Type B pancreatic cell (in vitro differentiated cells): ENCODE results near the gene ACSF2. TPM values are rescaled to one million over a fixed set of nuclear protein-coding genes. Genes with fewer than 3 reads are reported as not detected.

Experiments used
- DNase-seq: peaks from one replicate; pipeline ENCODE4 v3.0.0; 2021; ENCODE audit warnings: mixed read lengths; ENCODE audit not compliant: unreplicated experiment; ENCODE audit errors: extremely low spot score
- H3K27ac Mint-ChIP-seq: 2 replicates; pipeline ENCODE4 v1.8.0; 2021; ENCODE audit warnings: mild to moderate bottlenecking, mixed read lengths
- H3K27me3 Mint-ChIP-seq: 2 replicates; pipeline ENCODE4 v1.8.0; 2021; ENCODE audit warnings: mixed read lengths
- H3K36me3 Mint-ChIP-seq: 2 replicates; pipeline ENCODE4 v1.8.0; 2021; ENCODE audit warnings: mixed read lengths
- H3K4me1 Mint-ChIP-seq: one replicate; pipeline ENCODE4 v1.8.0; 2021; ENCODE audit warnings: mixed read lengths; ENCODE audit not compliant: unreplicated experiment
- H3K4me3 Mint-ChIP-seq: 2 replicates; pipeline ENCODE4 v1.8.0; 2021; ENCODE audit warnings: mild to moderate bottlenecking, mixed read lengths
- H3K9me3 Mint-ChIP-seq: 2 replicates; pipeline ENCODE4 v1.8.0; 2021; ENCODE audit warnings: mixed read lengths
- total RNA-seq: library from RNA; stranded (reverse); gene quantifications from 2 replicates; pipeline ENCODE4 v1.2.1, GENCODE V29; 2021; ENCODE audit warnings: low replicate concordance
- TF ChIP-seq, protein P1 (sequence below): fragments of 200-600 bp; sonication (generic); conservative IDR thresholded peaks from 2 replicates; pipeline ENCODE4 v1.5.0; 2021; ENCODE audit warnings: antibody characterized with exemption, mild to moderate bottlenecking

Gene ACSF2
- total RNA-seq, 1 donor from 2014 or later, result 57.3 TPM

DNA sequence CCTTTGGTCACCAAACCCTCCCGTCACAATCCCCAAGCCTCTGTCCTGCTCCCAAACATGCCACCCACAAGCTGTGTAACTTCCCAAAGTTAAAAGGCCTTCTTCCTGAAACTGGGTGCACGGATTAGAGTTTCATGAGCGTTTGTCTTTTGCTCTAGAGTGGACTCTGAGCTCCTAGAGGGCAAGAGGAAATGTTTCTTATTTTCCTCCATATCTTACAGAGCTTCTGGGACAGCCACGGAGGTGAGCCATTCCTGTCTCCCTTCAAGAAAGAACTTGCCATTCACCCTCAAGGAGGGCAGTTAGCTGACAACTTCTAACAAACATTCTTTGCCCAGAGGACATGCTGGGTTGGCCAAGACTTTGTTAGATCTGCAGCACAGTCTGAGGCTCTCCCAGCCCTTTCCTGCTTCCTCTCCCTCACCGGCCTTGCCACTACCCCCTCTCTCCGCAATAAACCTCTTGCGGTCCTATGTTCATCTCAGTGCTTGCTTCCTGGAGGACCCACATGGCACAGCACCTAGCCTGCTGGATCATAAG, 79.6 kb downstream of the ACSF2 start:
- no peaks in the 10 kb centered on the region for H3K9me3 Mint-ChIP-seq
- no peaks in the 10 kb centered on the region for H3K36me3 Mint-ChIP-seq
- H3K27me3 Mint-ChIP-seq, result no peaks in the 10 kb centered on the region
- peak overlapping the region; percentile 71 for H3K27ac Mint-ChIP-seq
- H3K4me3 Mint-ChIP-seq, result peak overlapping the region; percentile 59
- peaks cover 47% of the 10 kb centered on the region for H3K4me1 Mint-ChIP-seq
- DNase-seq, result no peak
- TF ChIP-seq, protein P1, sequence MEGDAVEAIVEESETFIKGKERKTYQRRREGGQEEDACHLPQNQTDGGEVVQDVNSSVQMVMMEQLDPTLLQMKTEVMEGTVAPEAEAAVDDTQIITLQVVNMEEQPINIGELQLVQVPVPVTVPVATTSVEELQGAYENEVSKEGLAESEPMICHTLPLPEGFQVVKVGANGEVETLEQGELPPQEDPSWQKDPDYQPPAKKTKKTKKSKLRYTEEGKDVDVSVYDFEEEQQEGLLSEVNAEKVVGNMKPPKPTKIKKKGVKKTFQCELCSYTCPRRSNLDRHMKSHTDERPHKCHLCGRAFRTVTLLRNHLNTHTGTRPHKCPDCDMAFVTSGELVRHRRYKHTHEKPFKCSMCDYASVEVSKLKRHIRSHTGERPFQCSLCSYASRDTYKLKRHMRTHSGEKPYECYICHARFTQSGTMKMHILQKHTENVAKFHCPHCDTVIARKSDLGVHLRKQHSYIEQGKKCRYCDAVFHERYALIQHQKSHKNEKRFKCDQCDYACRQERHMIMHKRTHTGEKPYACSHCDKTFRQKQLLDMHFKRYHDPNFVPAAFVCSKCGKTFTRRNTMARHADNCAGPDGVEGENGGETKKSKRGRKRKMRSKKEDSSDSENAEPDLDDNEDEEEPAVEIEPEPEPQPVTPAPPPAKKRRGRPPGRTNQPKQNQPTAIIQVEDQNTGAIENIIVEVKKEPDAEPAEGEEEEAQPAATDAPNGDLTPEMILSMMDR, result no peak

DNA sequence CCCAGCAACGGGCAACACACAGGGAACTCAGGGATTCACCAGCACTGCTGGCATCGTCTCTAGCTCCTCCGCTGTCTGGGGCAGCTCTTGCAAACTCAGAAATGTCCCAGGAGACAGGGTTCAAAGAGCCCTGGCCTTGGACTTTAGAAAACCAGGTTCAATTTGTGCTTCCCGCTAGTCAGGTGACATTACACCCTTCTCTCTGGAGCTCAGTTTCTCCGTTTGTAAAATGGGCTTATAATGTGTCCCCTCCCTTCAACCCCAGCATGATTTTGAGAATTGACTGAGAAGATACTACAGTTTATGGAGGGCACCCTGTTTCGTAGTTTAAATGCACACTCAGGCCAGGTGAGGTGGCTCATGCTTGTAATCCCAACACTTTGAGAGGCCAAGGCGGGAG, 80.3 kb downstream of the ACSF2 start:
- TF ChIP-seq, protein P1, result no peak
- Mint-ChIP-seq H3K27me3 (no peaks in the 10 kb centered on the region), H3K9me3 (no peaks in the 10 kb centered on the region), H3K4me1 (peaks cover 53% of the 10 kb centered on the region), H3K27ac (peak overlapping the region; percentile 71), H3K36me3 (no peaks in the 10 kb centered on the region), H3K4me3 (peak overlapping the region; percentile 59)
- no peak for DNase-seq

DNA sequence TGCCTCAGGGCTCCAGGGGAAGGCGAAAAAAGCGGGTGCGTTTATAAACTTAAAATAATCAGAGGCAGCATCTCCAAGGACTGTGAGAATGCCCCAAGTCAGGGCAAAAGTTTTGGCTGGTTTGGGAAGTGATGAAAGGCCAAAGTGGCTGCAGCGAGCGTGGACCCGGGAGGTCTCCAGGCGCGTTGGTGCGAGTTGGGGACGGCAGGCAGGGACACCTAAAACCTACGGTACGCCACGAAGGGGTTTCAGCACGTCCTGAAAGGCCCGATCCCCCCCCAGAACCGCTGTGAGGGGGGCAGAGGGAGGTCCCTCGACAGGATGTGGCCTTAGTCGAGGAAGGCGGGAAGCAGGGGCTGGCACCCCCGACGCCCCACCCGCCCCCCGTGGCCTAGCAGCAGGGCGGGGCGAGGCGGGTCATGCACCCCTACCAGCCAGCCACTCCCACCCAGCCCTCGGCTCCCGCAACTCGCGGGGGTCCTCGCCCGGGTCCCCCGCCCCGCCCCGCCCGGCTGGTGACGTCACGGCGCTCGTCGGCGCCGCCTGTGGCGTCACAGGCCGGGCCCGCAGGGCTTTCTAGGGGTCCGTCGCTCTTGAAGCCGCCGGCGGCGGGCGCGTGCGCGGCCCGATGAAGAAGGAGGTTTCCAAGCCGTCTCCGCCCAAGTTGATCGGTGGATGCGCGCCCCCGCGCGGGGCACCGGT, 82.0 kb downstream of the ACSF2 start, which contains the start of gene MYCBPAP:
Gene MYCBPAP (plus strand): TSS at position 569 of the 702 bp plus-strand sequence. CDS start 236 bp downstream, outside the sequence.
- peak within 1 kb of the TSS; percentile 82 for H3K27ac Mint-ChIP-seq
- no peaks in the 10 kb centered on the region for H3K9me3 Mint-ChIP-seq
- TF ChIP-seq, protein P1, result no peak
- H3K27me3 Mint-ChIP-seq, result no peaks in the 10 kb centered on the region
- no peaks in the 10 kb centered on the region for H3K36me3 Mint-ChIP-seq
- H3K4me1 Mint-ChIP-seq, result peaks cover 45% of the 10 kb centered on the region
- DNase-seq, result peak; percentile 85
- H3K4me3 Mint-ChIP-seq, result peak within 1 kb of the TSS; percentile 87

DNA sequence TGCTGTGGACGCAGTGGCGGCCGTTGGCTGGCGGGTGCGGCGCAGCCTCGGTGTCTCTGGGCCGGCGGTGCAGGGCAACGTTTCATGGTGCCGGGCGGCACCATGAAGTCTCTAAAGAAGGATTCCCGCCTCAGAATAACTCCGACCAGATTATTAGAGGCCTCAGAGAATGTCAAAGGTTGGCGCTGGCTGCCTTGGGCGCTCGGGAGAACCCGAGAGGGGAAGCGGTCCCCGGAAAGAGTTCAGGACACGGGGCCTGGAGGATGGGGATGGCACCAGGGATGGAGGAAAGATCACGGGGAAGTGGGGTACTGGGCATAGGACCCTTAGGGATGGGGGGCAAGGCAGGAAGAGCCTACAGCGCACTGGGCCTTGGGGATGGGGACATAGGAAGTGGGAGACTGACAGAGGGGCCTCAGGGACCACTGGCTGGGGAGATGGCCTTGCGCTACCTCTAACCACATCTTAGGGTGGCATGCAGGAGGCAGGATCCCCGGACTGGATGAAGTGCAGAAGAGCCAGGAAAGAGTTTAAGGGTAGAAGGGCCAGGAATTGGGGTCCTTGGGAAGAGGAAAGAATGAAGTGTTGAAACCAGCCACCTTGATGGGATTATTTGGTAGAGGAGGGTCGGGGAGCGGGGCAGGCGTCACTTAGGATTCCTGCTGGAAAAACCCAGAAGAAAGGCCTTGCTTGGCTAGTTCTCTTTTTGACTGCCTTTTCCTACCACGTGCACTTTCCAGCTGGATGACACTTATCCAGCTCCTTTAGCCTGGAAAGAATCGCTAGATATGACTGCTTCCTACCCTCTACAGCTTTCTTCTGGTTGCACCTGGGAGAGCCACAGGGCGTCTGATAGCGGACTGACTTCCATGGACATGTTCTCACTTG, 82.8 kb downstream of the ACSF2 start:
- Mint-ChIP-seq H3K9me3 (no peaks in the 10 kb centered on the region), H3K27ac (peak overlapping the region; percentile 82), H3K27me3 (no peaks in the 10 kb centered on the region), H3K36me3 (no peaks in the 10 kb centered on the region), H3K4me1 (peaks cover 44% of the 10 kb centered on the region), H3K4me3 (peak overlapping the region; percentile 87)
- DNase-seq, result no peak
- TF ChIP-seq, protein P1, result no peak

DNA sequence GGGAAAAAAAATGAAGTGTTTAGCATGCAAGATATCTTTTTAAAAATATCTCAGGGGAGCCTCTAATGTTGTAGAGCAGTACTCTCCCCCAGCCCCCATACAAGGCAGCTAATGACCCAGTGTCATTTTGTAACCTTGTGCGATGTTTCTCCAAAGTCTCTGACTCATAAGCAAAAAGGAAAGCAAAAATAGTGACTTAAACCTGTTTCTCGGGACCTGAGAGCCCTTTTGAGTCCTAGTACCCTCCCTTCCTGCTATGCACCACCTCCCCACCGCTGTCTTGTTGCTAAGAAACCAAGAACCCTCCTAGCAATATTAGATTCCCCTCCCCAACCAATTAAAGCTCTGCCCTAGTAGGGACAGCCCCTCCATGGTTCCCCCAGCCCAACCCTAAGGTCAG, 85.0 kb downstream of the ACSF2 start:
- Mint-ChIP-seq H3K36me3 (no peaks in the 10 kb centered on the region), H3K9me3 (no peaks in the 10 kb centered on the region), H3K4me1 (peaks cover 44% of the 10 kb centered on the region), H3K27me3 (no peaks in the 10 kb centered on the region), H3K4me3 (peak overlapping the region; percentile 79), H3K27ac (peak overlapping the region; percentile 96)
- DNase-seq, result no peak
- TF ChIP-seq, protein P1, result no peak
